Measurements from ENCODE around the gene ZNF845. TPM values are rescaled to one million over a fixed set of nuclear protein-coding genes. Genes with fewer than 3 reads are reported as not detected.
"Not testable (repeated sequence)": the region's sequence is repeated elsewhere in the genome, so short reads cannot be mapped to it uniquely, and the experiment has no call there.

Gene ZNF845
- total RNA-seq, 1 donor from 2014 or later = 6.7 TPM

DNA sequence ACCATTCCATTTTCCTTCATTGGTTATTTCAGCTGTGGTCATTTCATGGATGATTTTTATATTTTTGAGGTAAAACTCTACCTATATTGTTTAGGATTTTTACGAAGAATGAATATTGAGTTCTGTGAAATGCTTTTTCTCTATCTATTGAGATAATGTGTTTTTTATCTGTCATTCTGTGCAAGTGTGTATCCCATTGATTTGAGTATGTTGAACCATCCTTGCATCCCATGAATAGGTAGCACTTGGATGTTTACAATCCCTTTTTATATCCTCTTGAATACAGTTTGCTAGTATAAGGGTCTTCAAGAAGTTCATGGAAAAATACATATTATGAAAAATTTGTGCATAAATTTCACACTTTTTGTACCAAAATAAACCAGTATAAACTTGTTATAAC, 22.2 kb downstream of the ZNF845 start:
- H3K36me3 Mint-ChIP-seq (ENCODE audit: low read depth) = peaks cover 34% of the 10 kb centered on the region
- DNase-seq (ENCODE audit: low spot score) = no peak
- no peak overlapping the region for H3K27ac Mint-ChIP-seq
- peaks cover 64% of the 10 kb centered on the region for H3K9me3 Mint-ChIP-seq
- H3K4me1 Mint-ChIP-seq (ENCODE audit: low read depth) = no peaks in the 10 kb centered on the region
- H3K4me3 Mint-ChIP-seq = no peak overlapping the region
- no peaks in the 10 kb centered on the region for H3K27me3 Mint-ChIP-seq (ENCODE audit: insufficient read depth)
- intact Hi-C loops (cut with micrococcal nuclease) = no loop called here

DNA sequence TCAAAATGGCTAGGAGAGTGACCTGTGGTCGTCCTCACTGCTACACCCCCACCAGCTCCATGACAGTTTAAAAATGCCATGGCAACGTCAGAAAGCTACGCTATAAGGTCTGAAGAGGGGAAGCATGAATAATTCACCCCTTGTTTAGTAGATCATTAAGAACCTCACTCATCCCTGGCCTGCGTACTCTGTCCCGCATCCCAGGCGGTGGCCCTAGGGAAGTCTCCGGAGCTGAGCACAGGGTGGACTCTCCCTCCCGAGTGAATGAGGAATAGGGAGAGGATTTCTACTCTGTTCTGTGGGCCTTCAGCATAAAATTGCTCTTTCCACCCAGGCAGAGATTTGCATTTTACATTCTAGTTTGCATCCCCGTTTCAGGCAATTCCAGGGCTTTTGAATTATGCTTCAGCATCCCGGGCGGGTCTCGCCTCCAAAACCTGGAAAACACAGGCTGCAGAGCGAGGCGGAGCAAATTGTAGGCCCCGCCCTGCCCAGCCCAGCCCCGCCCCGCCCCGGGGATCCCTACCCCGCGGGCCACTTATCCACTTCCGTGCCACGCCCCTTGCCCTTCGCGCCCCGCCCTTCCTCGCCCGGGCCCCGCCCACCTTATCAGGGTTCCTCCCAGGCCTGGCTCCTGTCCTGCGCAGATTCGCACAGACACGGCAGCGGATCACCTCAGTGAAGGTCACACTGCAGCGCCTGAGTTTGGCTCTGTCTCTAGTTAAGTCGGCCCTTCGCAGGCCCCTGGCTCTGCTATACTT, 24.5 kb downstream of the ZNF845 start:
- no peak for DNase-seq (ENCODE audit: low spot score)
- H3K27me3 Mint-ChIP-seq (ENCODE audit: insufficient read depth) = no peaks in the 10 kb centered on the region
- H3K27ac Mint-ChIP-seq = no peak overlapping the region
- peaks cover 63% of the 10 kb centered on the region for H3K9me3 Mint-ChIP-seq
- H3K36me3 Mint-ChIP-seq (ENCODE audit: low read depth) = peaks cover 11% of the 10 kb centered on the region
- no peaks in the 10 kb centered on the region for H3K4me1 Mint-ChIP-seq (ENCODE audit: low read depth)
- H3K4me3 Mint-ChIP-seq = no peak overlapping the region
- intact Hi-C loops (cut with micrococcal nuclease) = no loop called here

DNA sequence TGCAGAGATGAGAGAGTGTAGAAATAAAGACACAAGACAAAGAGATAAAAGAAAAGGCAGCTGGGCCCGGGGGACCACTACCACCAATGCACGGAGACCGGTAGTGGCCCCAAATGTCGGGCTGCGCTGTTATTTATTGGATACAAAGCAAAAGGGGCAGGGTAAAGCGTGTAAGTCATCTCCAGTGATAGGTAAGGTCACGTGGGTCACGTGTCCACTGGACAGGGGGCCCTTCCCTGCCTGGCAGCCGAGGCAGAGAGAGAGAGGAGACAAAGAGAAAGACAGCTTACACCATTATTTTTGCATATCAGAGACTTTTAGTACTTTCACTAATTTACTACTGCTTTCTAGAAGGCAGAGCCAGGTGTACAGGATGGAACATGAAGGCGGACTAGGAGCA, 26.5 kb downstream of the ZNF845 start:
- H3K27ac Mint-ChIP-seq; H3K27me3 Mint-ChIP-seq (ENCODE audit: insufficient read depth); H3K36me3 Mint-ChIP-seq (ENCODE audit: low read depth); H3K4me3 Mint-ChIP-seq; H3K4me1 Mint-ChIP-seq (ENCODE audit: low read depth); DNase-seq (ENCODE audit: low spot score): not testable (repeated sequence)
- intact Hi-C loops (cut with micrococcal nuclease) = loop anchor here (10.0 kb wide), 1 partner anchor 395 kb away; the partner anchor contains the start of gene ZNF816
- H3K9me3 Mint-ChIP-seq = peaks cover 51% of the 10 kb centered on the region

DNA sequence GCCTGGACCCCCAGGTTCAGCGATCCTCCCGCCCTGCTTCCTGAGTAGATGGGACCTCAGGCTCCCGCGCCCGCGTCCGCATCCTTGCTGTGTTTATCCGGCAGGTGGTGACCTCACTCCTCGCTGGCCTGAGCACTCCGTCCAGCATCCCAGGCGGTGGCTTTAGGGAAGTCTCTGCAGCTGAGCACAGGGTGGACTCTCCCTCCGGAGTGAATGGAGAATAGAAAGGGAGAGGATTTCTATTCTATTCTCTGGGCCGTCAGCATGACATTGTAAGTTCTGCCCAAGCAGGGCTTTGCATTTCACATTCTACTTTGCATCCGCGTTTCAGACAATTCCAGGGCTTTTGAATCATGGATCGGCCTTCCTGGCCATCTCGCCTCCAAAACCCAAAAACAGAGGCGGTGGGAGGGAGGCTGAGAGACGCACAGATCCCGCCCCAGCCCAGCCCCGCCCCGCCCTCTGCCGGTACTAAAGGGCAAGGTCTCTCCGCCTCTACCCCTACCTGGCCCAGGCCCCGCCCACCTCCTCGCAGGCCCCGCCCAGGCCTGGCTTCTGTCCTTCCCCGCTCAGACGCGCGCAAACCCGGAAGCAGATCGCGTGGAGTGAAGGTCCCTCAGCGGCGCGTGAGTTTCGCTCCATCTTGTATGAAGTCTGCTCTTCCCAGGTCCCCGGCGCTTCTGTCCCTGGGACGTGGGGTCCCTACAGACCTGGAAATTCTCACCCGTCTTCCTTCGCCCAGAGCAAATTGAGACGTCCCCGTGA, 31.8 kb downstream of the ZNF845 start, which contains the start of gene ZNF525:
Gene ZNF525 (plus strand): TSS at position 572 of the 765 bp plus-strand sequence. CDS start 6,577 bp downstream, outside the sequence.
- H3K27ac Mint-ChIP-seq = peak within 1 kb of the TSS; percentile 91
- peaks cover 16% of the 10 kb centered on the region for H3K36me3 Mint-ChIP-seq (ENCODE audit: low read depth)
- peaks cover 39% of the 10 kb centered on the region for H3K9me3 Mint-ChIP-seq
- peak within 1 kb of the TSS; percentile 93 for H3K4me3 Mint-ChIP-seq
- peaks cover 17% of the 10 kb centered on the region for H3K4me1 Mint-ChIP-seq (ENCODE audit: low read depth)
- peak; percentile 93 for DNase-seq (ENCODE audit: low spot score)
- H3K27me3 Mint-ChIP-seq (ENCODE audit: insufficient read depth) = no peaks in the 10 kb centered on the region
- intact Hi-C loops (cut with micrococcal nuclease) = loop anchor here (1.0 to 10.0 kb wide), 10 partner anchors 30 to 1337 kb away; partner anchors contain the start of genes ZNF160, ZNF614, ZNF761 and ZNF765

DNA sequence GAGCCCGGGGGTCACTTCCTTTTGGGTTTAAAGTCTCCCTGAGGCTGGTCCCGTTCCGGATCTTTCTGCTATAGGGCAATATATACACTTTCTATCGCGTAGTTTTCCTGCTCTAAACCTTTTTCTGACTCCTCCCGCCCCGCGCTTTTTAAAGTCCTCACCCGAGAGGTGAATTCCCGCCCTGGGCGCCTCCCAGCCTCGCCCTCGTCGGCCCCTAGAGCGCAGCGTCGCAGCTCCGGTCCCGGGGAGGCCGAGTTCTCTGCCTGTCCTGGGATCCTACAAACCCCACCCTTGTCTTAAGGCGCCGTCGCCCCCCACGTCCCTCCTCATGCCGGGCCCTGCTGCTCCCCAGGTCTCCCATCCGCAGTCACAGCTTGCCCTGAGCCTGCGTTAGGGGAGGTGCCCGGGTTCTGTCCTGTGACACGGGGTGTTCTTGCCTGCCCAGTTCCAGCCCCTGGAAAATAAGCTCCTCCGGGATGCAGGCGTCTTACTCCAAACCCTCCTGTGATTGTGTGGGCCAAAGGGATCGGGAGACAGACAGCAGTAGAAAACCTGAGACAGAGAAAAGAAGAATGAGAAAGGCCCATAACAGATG, 32.4 kb downstream of the ZNF845 start:
- Mint-ChIP-seq H3K4me3 (peak overlapping the region; percentile 93), H3K4me1 (ENCODE audit: low read depth) (peaks cover 17% of the 10 kb centered on the region), H3K27ac (peak overlapping the region; percentile 91), H3K27me3 (ENCODE audit: insufficient read depth) (no peaks in the 10 kb centered on the region), H3K36me3 (ENCODE audit: low read depth) (peaks cover 19% of the 10 kb centered on the region), H3K9me3 (peaks cover 43% of the 10 kb centered on the region)
- DNase-seq (ENCODE audit: low spot score) = no peak
- intact Hi-C loops (cut with micrococcal nuclease) = loop anchor here (1.0 to 10.0 kb wide), 10 partner anchors 29 to 1338 kb away; partner anchors contain the start of genes ZNF160, ZNF614, ZNF761 and ZNF765

DNA sequence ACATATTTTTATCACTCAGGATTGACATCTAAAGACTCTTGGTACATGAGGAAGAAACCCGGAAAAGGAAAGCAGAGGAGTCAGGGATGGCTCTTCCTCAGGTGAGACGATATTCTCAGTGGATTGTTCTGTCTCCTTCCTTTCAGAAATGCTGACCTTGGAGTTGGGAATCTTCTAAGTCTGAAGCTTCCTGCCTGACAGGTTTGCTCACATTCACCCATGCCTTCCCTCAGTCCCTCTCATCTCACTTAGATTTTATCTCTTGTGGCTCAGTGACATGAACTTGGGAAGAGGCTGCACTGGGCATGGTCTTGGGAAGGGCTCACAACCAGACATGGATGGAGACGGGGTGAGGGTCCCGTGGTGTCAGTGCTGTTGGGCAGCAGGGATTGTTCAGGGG, 38.6 kb downstream of the ZNF845 start:
- DNase-seq (ENCODE audit: low spot score) = no peak
- Mint-ChIP-seq H3K27ac (no peak overlapping the region), H3K4me1 (ENCODE audit: low read depth) (peaks cover 4% of the 10 kb centered on the region), H3K9me3 (peaks cover 54% of the 10 kb centered on the region), H3K27me3 (ENCODE audit: insufficient read depth) (no peaks in the 10 kb centered on the region), H3K36me3 (ENCODE audit: low read depth) (peaks cover 60% of the 10 kb centered on the region), H3K4me3 (no peak overlapping the region)
- intact Hi-C loops (cut with micrococcal nuclease) = no loop called here

DNA sequence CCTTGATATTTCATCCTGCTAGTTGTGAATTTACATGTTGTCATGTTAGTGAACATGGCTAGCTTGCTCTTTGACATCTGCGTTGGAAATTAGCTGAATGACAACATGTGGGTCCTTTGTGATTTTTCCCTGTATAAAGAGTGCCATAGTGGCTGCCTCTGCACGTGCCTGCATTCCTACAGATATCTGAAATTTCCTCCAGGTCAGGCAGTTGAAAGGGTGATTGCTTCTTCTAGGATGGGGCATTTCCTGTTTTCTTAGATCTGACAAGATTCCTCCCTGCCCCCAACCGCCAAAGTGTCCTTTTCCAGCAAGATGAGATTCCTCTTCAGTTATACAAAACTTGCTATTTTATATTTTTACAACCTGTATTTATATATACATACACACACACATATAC, 40.7 kb downstream of the ZNF845 start:
- H3K4me1 Mint-ChIP-seq (ENCODE audit: low read depth) = no peaks in the 10 kb centered on the region
- H3K36me3 Mint-ChIP-seq (ENCODE audit: low read depth) = peaks cover 70% of the 10 kb centered on the region
- H3K27me3 Mint-ChIP-seq (ENCODE audit: insufficient read depth) = no peaks in the 10 kb centered on the region
- DNase-seq (ENCODE audit: low spot score) = no peak
- H3K27ac Mint-ChIP-seq = no peak overlapping the region
- H3K4me3 Mint-ChIP-seq = no peak overlapping the region
- intact Hi-C loops (cut with micrococcal nuclease) = no loop called here
- H3K9me3 Mint-ChIP-seq = peaks cover 51% of the 10 kb centered on the region

DNA sequence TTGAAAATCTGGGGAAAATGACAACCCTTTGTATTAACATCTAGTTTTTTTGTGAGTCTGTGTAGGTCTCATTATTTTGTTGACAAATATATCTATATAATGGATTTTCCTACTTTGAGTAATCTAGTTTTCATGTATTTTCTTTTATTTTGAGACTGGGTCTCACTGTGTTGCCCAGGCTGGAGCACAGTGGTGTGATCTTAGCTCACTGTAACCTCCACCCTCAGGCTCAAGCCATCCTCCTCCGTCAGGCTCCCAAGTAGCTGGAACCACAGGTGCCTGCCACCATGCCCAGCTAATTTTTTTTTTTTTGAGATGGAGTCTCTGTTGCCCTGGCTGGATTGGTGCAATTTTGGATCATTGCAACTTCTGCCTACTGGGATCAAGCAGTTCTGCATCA, 41.2 kb downstream of the ZNF845 start:
- Mint-ChIP-seq H3K36me3 (ENCODE audit: low read depth) (peaks cover 74% of the 10 kb centered on the region), H3K9me3 (peaks cover 51% of the 10 kb centered on the region), H3K27ac (no peak overlapping the region), H3K27me3 (ENCODE audit: insufficient read depth) (no peaks in the 10 kb centered on the region), H3K4me1 (ENCODE audit: low read depth) (no peaks in the 10 kb centered on the region), H3K4me3 (no peak overlapping the region)
- intact Hi-C loops (cut with micrococcal nuclease) = no loop called here
- DNase-seq (ENCODE audit: low spot score) = no peak

DNA sequence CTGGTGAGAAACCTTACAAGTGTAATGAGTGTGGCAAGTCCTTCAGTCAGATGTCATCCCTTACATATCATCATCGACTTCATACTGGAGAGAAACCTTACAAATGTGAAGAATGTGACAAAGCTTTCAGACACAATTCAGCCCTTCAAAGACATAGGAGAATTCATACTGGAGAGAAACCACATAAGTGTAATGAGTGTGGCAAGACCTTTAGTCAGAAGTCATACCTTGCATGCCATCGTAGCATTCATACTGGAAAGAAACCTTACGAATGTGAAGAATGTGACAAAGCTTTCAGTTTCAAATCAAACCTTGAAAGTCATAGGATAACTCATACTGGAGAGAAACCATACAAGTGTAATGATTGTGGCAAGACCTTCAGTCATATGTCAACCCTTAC, 47.8 kb downstream of the ZNF845 start:
- Mint-ChIP-seq H3K36me3 (ENCODE audit: low read depth) (peaks cover 81% of the 10 kb centered on the region), H3K27me3 (ENCODE audit: insufficient read depth) (no peaks in the 10 kb centered on the region), H3K4me3 (no peak overlapping the region), H3K4me1 (ENCODE audit: low read depth) (no peaks in the 10 kb centered on the region), H3K27ac (no peak overlapping the region), H3K9me3 (peaks cover 76% of the 10 kb centered on the region)
- DNase-seq (ENCODE audit: low spot score) = no peak
- intact Hi-C loops (cut with micrococcal nuclease) = no loop called here

DNA sequence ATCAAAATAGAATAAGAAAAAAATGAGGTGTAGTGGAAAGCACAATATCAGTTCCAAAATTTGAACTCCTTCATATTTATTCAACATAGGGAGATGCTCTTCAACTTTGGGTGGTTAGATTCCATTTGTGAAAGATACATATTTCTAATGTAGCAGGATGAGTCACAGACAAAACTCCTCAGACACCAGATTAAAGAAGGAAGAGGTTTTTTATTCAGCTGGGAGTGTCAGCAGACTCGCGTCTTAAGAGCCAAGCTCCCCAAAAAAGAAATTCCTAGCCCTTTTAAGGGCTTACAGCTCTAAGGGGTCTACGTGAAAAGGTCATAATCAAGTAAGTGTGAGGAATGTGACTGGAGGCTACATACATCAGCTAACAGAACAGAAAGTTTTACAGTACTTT, 54.6 kb downstream of the ZNF845 start:
- no peak for DNase-seq (ENCODE audit: low spot score)
- intact Hi-C loops (cut with micrococcal nuclease) = no loop called here
- Mint-ChIP-seq H3K36me3 (ENCODE audit: low read depth) (peaks cover 24% of the 10 kb centered on the region), H3K27ac (no peak overlapping the region), H3K4me1 (ENCODE audit: low read depth) (no peaks in the 10 kb centered on the region), H3K9me3 (peaks cover 64% of the 10 kb centered on the region), H3K27me3 (ENCODE audit: insufficient read depth) (no peaks in the 10 kb centered on the region), H3K4me3 (no peak overlapping the region)

DNA sequence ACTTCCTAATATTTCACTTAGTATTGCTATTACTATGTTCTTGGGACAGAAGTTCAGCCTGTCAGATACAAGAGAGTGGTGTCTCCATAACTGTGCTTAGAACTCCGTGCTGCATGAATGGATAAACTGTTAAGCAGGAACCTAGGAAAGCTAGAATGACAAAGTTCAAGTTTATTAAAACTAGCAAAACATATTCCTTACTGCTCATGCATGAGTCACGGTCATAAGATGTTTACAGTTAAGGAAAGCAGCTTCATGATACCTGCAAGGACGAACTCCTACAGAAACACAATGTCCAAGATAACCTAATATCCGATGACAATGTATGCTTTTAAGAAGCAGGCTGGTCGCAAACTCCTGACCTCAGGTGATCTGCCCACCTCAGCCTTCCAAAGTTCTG, 55.4 kb downstream of the ZNF845 start:
- H3K36me3 Mint-ChIP-seq (ENCODE audit: low read depth) = peaks cover 21% of the 10 kb centered on the region
- H3K9me3 Mint-ChIP-seq = peaks cover 64% of the 10 kb centered on the region

DNA sequence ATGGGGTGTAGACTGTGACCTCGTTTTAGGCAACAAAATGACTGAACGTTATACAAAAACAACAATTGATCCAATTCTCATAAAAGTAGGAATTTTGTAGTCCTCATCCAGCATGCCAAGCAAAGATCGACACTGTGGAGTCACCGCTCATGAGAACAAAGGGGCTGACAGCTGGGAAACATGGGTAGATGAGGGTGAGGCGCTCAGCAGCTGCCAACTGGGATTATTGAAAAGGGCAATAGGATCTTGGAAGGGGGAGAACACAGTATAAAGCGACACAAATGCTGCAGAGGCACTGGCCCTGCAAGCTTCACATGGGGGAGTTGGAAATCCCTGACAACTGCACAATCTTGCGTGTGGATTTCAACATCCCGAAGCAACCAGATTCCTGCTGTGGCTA, 56.0 kb downstream of the ZNF845 start:
- Mint-ChIP-seq H3K4me3 (no peak overlapping the region), H3K9me3 (peaks cover 62% of the 10 kb centered on the region), H3K27ac (no peak overlapping the region), H3K27me3 (ENCODE audit: insufficient read depth) (no peaks in the 10 kb centered on the region), H3K4me1 (ENCODE audit: low read depth) (peaks cover 5% of the 10 kb centered on the region), H3K36me3 (ENCODE audit: low read depth) (peaks cover 20% of the 10 kb centered on the region)
- DNase-seq (ENCODE audit: low spot score) = no peak
- intact Hi-C loops (cut with micrococcal nuclease) = no loop called here

More for the DNA sequence above, 55.4 kb downstream of the ZNF845 start:
- no peak overlapping the region for H3K4me3 Mint-ChIP-seq
- peaks cover 4% of the 10 kb centered on the region for H3K4me1 Mint-ChIP-seq (ENCODE audit: low read depth)
- DNase-seq (ENCODE audit: low spot score) = no peak
- no peaks in the 10 kb centered on the region for H3K27me3 Mint-ChIP-seq (ENCODE audit: insufficient read depth)
- no peak overlapping the region for H3K27ac Mint-ChIP-seq
- intact Hi-C loops (cut with micrococcal nuclease) = no loop called here

DNA sequence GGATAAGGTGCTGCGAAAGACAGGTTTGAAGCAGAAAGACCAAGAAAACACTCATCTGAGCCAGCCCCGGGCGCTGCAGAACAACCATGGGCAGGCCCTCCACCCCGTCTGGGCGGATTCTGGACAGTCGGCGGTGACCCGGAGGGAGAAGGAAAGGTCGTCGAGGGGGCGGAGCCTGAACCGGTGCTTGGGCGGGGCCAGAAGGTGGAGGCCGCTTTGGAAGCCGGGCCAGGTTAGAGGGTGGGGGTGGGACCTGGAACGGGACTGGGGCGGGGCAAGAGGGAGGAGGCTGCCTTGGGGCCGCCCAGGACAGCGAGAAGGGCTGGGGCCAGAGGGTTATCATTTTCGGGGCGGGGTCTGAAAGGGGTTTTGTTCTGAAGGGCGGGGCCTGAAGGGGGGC, 56.4 kb downstream of the ZNF845 start:
- Mint-ChIP-seq H3K4me1 (ENCODE audit: low read depth) (peaks cover 9% of the 10 kb centered on the region), H3K27ac (no peak overlapping the region), H3K36me3 (ENCODE audit: low read depth) (peaks cover 16% of the 10 kb centered on the region), H3K9me3 (peaks cover 58% of the 10 kb centered on the region), H3K4me3 (no peak overlapping the region), H3K27me3 (ENCODE audit: insufficient read depth) (no peaks in the 10 kb centered on the region)
- no peak for DNase-seq (ENCODE audit: low spot score)
- intact Hi-C loops (cut with micrococcal nuclease) = loop anchor here (10.0 kb wide), 1 partner anchor 425 kb away; the partner anchor contains the start of gene ZNF816

Data from activated T-helper 1 cell treated with anti-CD3 and anti-CD28 coated beads, Interleukin-12 subunit alpha, Interleukin-12 subunit beta, Interleukin-2, Interleukin-4 antibody, amounts not matched to agents 30 ng/mL and 10 ng/mL and 1 ng/mL, durations not matched to agents 14 hours and 24 hours and 36 hours (primary cell).